ENCODE results near the gene CENPV. TPM values are rescaled to one million over a fixed set of nuclear protein-coding genes. Genes with fewer than 3 reads are reported as not detected.
"Not testable (repeated sequence)": the region's sequence is repeated elsewhere in the genome, so short reads cannot be mapped to it uniquely, and the experiment has no call there.

Gene CENPV
- 3.5 and 7.2 TPM in 2 replicates for total RNA-seq (2014; rRNA removed; shearing (Covaris generic))
- polyA plus RNA-seq (2015; cell fraction: cytosol; rRNA removed), result 4.5 and 4.6 TPM in 2 replicates
- polyA plus RNA-seq (2015; cell fraction: nucleus; rRNA removed), result 7.5 and 16.7 TPM in 2 replicates

GRCh38 chr17:16353317-16354174 lies at the start of gene CENPV:
TSS of gene CENPV (minus strand) at chr17:16353469. CDS start at chr17:16353436, 33 bp downstream.
- no peak for DNase-seq (ENCODE audit: low read depth, low spot score)
- in situ Hi-C loops (cut with HindIII; ENCODE audit: low pct_unique_long_range_greater_than_20kb, low sequenced_read_pairs), result no loop called here

GRCh38 chr17:16398270-16399267 lies 45.3 kb upstream of the CENPV start:
- in situ Hi-C loops (cut with HindIII; ENCODE audit: low pct_unique_long_range_greater_than_20kb, low sequenced_read_pairs), result no loop called here

GRCh38 chr17:16396693-16397092 lies 43.4 kb upstream of the CENPV start:
- DNase-seq (ENCODE audit: low read depth, low spot score); in situ Hi-C loops (cut with HindIII; ENCODE audit: low pct_unique_long_range_greater_than_20kb, low sequenced_read_pairs): not testable (repeated sequence)

More at GRCh38 chr17:16398270-16399267, 45.3 kb upstream of the CENPV start:
- no peak for DNase-seq (ENCODE audit: low read depth, low spot score)

- DNase-seq (ENCODE audit: low read depth, low spot score); in situ Hi-C loops (cut with HindIII; ENCODE audit: low pct_unique_long_range_greater_than_20kb, low sequenced_read_pairs): not testable (repeated sequence)
Observed at GRCh38 chr17:16395887-16396286, 42.6 kb upstream of the CENPV start.

- peak; percentile 71 for DNase-seq (ENCODE audit: low read depth, low spot score)
- in situ Hi-C loops (cut with HindIII; ENCODE audit: low pct_unique_long_range_greater_than_20kb, low sequenced_read_pairs), result not testable (repeated sequence)
Observed at GRCh38 chr17:16392491-16392890, 39.2 kb upstream of the CENPV start.

- DNase-seq (ENCODE audit: low read depth, low spot score), result no peak
- in situ Hi-C loops (cut with HindIII; ENCODE audit: low pct_unique_long_range_greater_than_20kb, low sequenced_read_pairs), result no loop called here
Observed at GRCh38 chr17:16391451-16391850, 38.2 kb upstream of the CENPV start.

GRCh38 chr17:16386126-16386507 lies 32.8 kb upstream of the CENPV start:
- in situ Hi-C loops (cut with HindIII; ENCODE audit: low pct_unique_long_range_greater_than_20kb, low sequenced_read_pairs); DNase-seq (ENCODE audit: low read depth, low spot score): not testable (repeated sequence)

- in situ Hi-C loops (cut with HindIII; ENCODE audit: low pct_unique_long_range_greater_than_20kb, low sequenced_read_pairs), result no loop called here
- DNase-seq (ENCODE audit: low read depth, low spot score), result no peak
Observed at GRCh38 chr17:16384557-16384956, 31.3 kb upstream of the CENPV start.

GRCh38 chr17:16383772-16384287 lies 30.6 kb upstream of the CENPV start:
- DNase-seq (ENCODE audit: low read depth, low spot score), result no peak
- in situ Hi-C loops (cut with HindIII; ENCODE audit: low pct_unique_long_range_greater_than_20kb, low sequenced_read_pairs), result no loop called here

GRCh38 chr17:16383216-16383615 lies 29.9 kb upstream of the CENPV start:
- no peak for DNase-seq (ENCODE audit: low read depth, low spot score)
- in situ Hi-C loops (cut with HindIII; ENCODE audit: low pct_unique_long_range_greater_than_20kb, low sequenced_read_pairs), result no loop called here

- no peak for DNase-seq (ENCODE audit: low read depth, low spot score)
- in situ Hi-C loops (cut with HindIII; ENCODE audit: low pct_unique_long_range_greater_than_20kb, low sequenced_read_pairs), result no loop called here
Observed at GRCh38 chr17:16381496-16381820, 28.2 kb upstream of the CENPV start.

GRCh38 chr17:16380640-16381495 lies 27.6 kb upstream of the CENPV start, which contains the start of gene UBB:
TSS of gene UBB (plus strand) at chr17:16381091. CDS start at chr17:16381908, 817 bp downstream.
- in situ Hi-C loops (cut with HindIII; ENCODE audit: low pct_unique_long_range_greater_than_20kb, low sequenced_read_pairs), result no loop called here
- DNase-seq (ENCODE audit: low read depth, low spot score), result peak; percentile 97

GRCh38 chr17:16379654-16380053 lies 26.4 kb upstream of the CENPV start:
- DNase-seq (ENCODE audit: low read depth, low spot score), result no peak
- in situ Hi-C loops (cut with HindIII; ENCODE audit: low pct_unique_long_range_greater_than_20kb, low sequenced_read_pairs), result no loop called here

- in situ Hi-C loops (cut with HindIII; ENCODE audit: low pct_unique_long_range_greater_than_20kb, low sequenced_read_pairs), result no loop called here
Observed at GRCh38 chr17:16378636-16379282, 25.5 kb upstream of the CENPV start.

GRCh38 chr17:16377941-16378341 lies 24.7 kb upstream of the CENPV start:
- in situ Hi-C loops (cut with HindIII; ENCODE audit: low pct_unique_long_range_greater_than_20kb, low sequenced_read_pairs), result no loop called here
- DNase-seq (ENCODE audit: low read depth, low spot score), result peak; percentile 98

More at GRCh38 chr17:16378636-16379282, 25.5 kb upstream of the CENPV start:
- DNase-seq (ENCODE audit: low read depth, low spot score), result peak; percentile 45

GRCh38 chr17:16374146-16374938 lies 21.1 kb upstream of the CENPV start:
- peak; percentile 41 for DNase-seq (ENCODE audit: low read depth, low spot score)
- in situ Hi-C loops (cut with HindIII; ENCODE audit: low pct_unique_long_range_greater_than_20kb, low sequenced_read_pairs), result no loop called here

Measured in SK-MEL-5 (cell line).